SKM-1 (cell line): ENCODE data around the gene CNOT1.
"Not testable (repeated sequence)": the region's sequence is repeated elsewhere in the genome, so short reads cannot be mapped to it uniquely, and the experiment has no call there.

Experiments
- DNase-seq: peaks from one replicate; lab custom pipeline; 2025; ENCODE audit not compliant: unreplicated experiment; lab: John Stamatoyannopoulos, UW

The CNOT1 gene

GRCh38 chr16:58629733-58630640 lies at the start of gene CNOT1:
Gene CNOT1, minus strand, starts transcription at chr16:58629826. Its CDS starts 30,489 bp downstream, at chr16:58599337.
- DNase-seq = peak; percentile 98

- DNase-seq = no peak
These were observed 49.1 kb upstream of the CNOT1 start for GRCh38 chr16:58678716-58679115.

GRCh38 chr16:58678269-58678668 lies 48.6 kb upstream of the CNOT1 start:
- no peak for DNase-seq

GRCh38 chr16:58670946-58671583 lies 41.4 kb upstream of the CNOT1 start:
- no peak for DNase-seq

- no peak for DNase-seq
These were observed 40.6 kb upstream of the CNOT1 start for GRCh38 chr16:58670177-58670576.

GRCh38 chr16:58665200-58665599 lies 35.6 kb upstream of the CNOT1 start:
- DNase-seq = no peak

GRCh38 chr16:58661199-58661830 lies 31.7 kb upstream of the CNOT1 start:
- peak; percentile 43 for DNase-seq

GRCh38 chr16:58659911-58660310 lies 30.3 kb upstream of the CNOT1 start:
- DNase-seq = not testable (repeated sequence)

- DNase-seq = peak; percentile 45
These were observed 29.2 kb upstream of the CNOT1 start for GRCh38 chr16:58658796-58659211.

- no peak for DNase-seq
These were observed 27.3 kb upstream of the CNOT1 start for GRCh38 chr16:58656899-58657298.

- no peak for DNase-seq
These were observed 25.6 kb upstream of the CNOT1 start for GRCh38 chr16:58655215-58655596.

GRCh38 chr16:58654560-58655214 lies 25.1 kb upstream of the CNOT1 start:
- DNase-seq = no peak

- DNase-seq = no peak
These were observed 23.1 kb upstream of the CNOT1 start for GRCh38 chr16:58652741-58653140.

GRCh38 chr16:58651965-58652348 lies 22.3 kb upstream of the CNOT1 start:
- DNase-seq = no peak

GRCh38 chr16:58649707-58650106 lies 20.1 kb upstream of the CNOT1 start:
- no peak for DNase-seq

- no peak for DNase-seq
These were observed 17.5 kb upstream of the CNOT1 start for GRCh38 chr16:58647107-58647506.

- DNase-seq = no peak
These were observed 15.3 kb upstream of the CNOT1 start for GRCh38 chr16:58644765-58645487.

GRCh38 chr16:58644108-58644507 lies 14.5 kb upstream of the CNOT1 start:
- no peak for DNase-seq

GRCh38 chr16:58640949-58641348 lies 11.3 kb upstream of the CNOT1 start:
- DNase-seq = no peak

GRCh38 chr16:58639836-58640235 lies 10.2 kb upstream of the CNOT1 start:
- DNase-seq = no peak

GRCh38 chr16:58639230-58639629 lies 9.6 kb upstream of the CNOT1 start:
- DNase-seq = no peak
